ENCODE measurements around the gene SURF6. TPM values are rescaled to one million over a fixed set of nuclear protein-coding genes. Genes with fewer than 3 reads are reported as not detected.
A peak's percentile ranks its signal among the peaks of the same experiment; 100 is the strongest.

Gene SURF6
- total RNA-seq, 4 donors from 2014 or later: 21.6 to 36.3 (median 31.5) TPM

- 72 to 74% methylated on average over 13 of the region's 13 CpGs for WGBS, 2 donors
- H3K36me3 ChIP-seq: peaks cover 0 to 82% (median 0%) of the 10 kb centered on the region in 3 donors
Measured at GRCh38 chr9:133361507-133362092, 25.6 kb upstream of the SURF6 start.

GRCh38 chr9:133360400-133361393 is 24.7 kb upstream of the SURF6 start:
- DNase-seq (ENCODE audit: low spot score in 2 of 2): no peak
- H3K4me3 ChIP-seq: no peak overlapping the region
- TF ChIP-seq, protein P1, sequence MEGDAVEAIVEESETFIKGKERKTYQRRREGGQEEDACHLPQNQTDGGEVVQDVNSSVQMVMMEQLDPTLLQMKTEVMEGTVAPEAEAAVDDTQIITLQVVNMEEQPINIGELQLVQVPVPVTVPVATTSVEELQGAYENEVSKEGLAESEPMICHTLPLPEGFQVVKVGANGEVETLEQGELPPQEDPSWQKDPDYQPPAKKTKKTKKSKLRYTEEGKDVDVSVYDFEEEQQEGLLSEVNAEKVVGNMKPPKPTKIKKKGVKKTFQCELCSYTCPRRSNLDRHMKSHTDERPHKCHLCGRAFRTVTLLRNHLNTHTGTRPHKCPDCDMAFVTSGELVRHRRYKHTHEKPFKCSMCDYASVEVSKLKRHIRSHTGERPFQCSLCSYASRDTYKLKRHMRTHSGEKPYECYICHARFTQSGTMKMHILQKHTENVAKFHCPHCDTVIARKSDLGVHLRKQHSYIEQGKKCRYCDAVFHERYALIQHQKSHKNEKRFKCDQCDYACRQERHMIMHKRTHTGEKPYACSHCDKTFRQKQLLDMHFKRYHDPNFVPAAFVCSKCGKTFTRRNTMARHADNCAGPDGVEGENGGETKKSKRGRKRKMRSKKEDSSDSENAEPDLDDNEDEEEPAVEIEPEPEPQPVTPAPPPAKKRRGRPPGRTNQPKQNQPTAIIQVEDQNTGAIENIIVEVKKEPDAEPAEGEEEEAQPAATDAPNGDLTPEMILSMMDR (IDR thresholded peaks at IDR 0.05): no peak
- no peak for TF ChIP-seq EP300 (IDR thresholded peaks at IDR 0.05)
- TF ChIP-seq POLR2A (IDR thresholded peaks at IDR 0.05): no peak
- no peaks in the 10 kb centered on the region for H3K9me3 ChIP-seq
- WGBS, 2 donors: 76 to 83% methylated on average over 21 of the region's 21 CpGs
- H3K27ac ChIP-seq: no peak overlapping the region
- H3K27me3 ChIP-seq: no peaks in the 10 kb centered on the region
- peaks cover 0 to 73% (median 0%) of the 10 kb centered on the region in 3 donors for H3K36me3 ChIP-seq
- H3K4me1 ChIP-seq: peaks cover 0 to 38% (median 11%) of the 10 kb centered on the region in 4 donors

More at GRCh38 chr9:133361507-133362092, 25.6 kb upstream of the SURF6 start:
- Histone ChIP-seq H3K4me1 (peaks cover 0 to 35% (median 10%) of the 10 kb centered on the region in 4 donors), H3K27ac (no peak overlapping the region), H3K27me3 (no peaks in the 10 kb centered on the region), H3K4me3 (no peak overlapping the region), H3K9me3 (no peaks in the 10 kb centered on the region)
- TF ChIP-seq EP300 (IDR thresholded peaks at IDR 0.05) (no peak), POLR2A (IDR thresholded peaks at IDR 0.05) (no peak)
- no peak for DNase-seq (ENCODE audit: low spot score in 2 of 2)

DNA sequence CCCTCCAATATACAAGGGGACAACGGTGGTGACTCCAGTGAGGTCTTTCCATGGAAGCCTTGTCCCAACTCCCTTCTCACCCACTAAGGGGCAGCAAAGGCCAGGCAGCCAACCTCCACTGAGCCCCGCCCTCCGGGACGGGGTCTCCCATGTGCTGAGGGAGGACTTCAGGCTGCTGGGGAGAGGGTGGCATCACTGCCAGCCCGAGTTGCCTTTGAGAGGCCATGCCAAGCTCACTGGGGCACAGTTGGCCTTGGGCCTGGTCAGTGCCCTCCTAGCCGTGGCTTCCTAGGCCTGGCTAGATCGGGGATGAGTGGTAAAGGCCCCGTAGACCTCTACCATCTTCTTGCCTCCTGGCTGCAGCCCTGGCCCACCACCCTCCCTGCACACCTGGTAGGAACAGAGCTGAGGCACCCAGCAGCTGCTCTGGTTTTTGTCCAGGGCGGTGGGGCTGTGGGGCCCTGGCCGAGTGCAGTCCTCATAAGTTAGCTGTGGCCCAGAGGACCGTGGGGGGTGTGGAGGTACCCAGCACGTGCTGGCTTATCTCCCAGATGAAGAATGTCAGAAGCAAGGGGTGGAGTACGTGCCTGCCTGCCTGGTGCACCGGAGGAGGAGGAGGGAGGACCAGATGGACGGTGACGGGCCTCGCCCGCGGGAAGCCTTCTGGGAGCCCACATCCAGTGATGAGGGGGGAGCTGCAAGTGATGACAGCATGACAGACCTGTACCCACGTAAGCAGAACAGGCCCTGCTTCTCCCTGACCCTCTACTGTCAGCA is 23.6 kb upstream of the SURF6 start:
- H3K27ac ChIP-seq: no peak overlapping the region

GRCh38 chr9:133357656-133358055 is 21.7 kb upstream of the SURF6 start:
- H3K36me3 ChIP-seq: peaks cover 0 to 64% (median 0%) of the 10 kb centered on the region in 3 donors
- DNase-seq (ENCODE audit: low spot score in 2 of 2): no peak
- no peak overlapping the region for H3K4me3 ChIP-seq
- TF ChIP-seq, protein P1 (IDR thresholded peaks at IDR 0.05): no peak
- H3K4me1 ChIP-seq: peaks cover 0 to 55% (median 22%) of the 10 kb centered on the region in 4 donors
- H3K27me3 ChIP-seq: no peaks in the 10 kb centered on the region
- H3K9me3 ChIP-seq: no peaks in the 10 kb centered on the region
- H3K27ac ChIP-seq: no peak overlapping the region
- WGBS, 2 donors: 57 to 74% methylated on average over 6 to 14 of the region's 14 CpGs

More for the DNA sequence above, 23.6 kb upstream of the SURF6 start:
- Histone ChIP-seq H3K27me3 (no peaks in the 10 kb centered on the region), H3K9me3 (no peaks in the 10 kb centered on the region), H3K4me3 (no peak overlapping the region), H3K4me1 (peaks cover 0 to 49% (median 22%) of the 10 kb centered on the region in 4 donors), H3K36me3 (peaks cover 0 to 64% (median 0%) of the 10 kb centered on the region in 3 donors)
- DNase-seq (ENCODE audit: low spot score in 2 of 2): no peak
- WGBS, 2 donors: 65 to 68% methylated on average over 14 to 20 of the region's 20 CpGs
- TF ChIP-seq EP300 (IDR thresholded peaks at IDR 0.05) (no peak), POLR2A (IDR thresholded peaks at IDR 0.05) (no peak)
- TF ChIP-seq, protein P1 (IDR thresholded peaks at IDR 0.05): peak in 1 of 5 experiments; percentile 15

- Histone ChIP-seq H3K4me1 (peaks cover 0 to 58% (median 22%) of the 10 kb centered on the region in 4 donors), H3K9me3 (no peaks in the 10 kb centered on the region), H3K4me3 (peak within 1 kb of the TSS; percentile 71 to 90 (median 86)), H3K27ac (peak within 1 kb of the TSS in 3 of 4 donors; percentile 66 to 85 (median 78)), H3K36me3 (peaks cover 0 to 64% (median 8%) of the 10 kb centered on the region in 3 donors), H3K27me3 (no peaks in the 10 kb centered on the region)
- peak in 1 of 2 donors; percentile 42 for TF ChIP-seq POLR2A (IDR thresholded peaks at IDR 0.05)
- peak in 1 of 2 donors; percentile 79 for TF ChIP-seq EP300 (IDR thresholded peaks at IDR 0.05)
- TF ChIP-seq, protein P1 (IDR thresholded peaks at IDR 0.05): no peak
- DNase-seq (ENCODE audit: low spot score in 2 of 2): peak; percentile 75 to 78
- WGBS, 2 donors: 0 to 1% methylated on average over 37 to 49 of the region's 78 CpGs
Measured at GRCh38 chr9:133356391-133357091, 20.6 kb upstream of the SURF6 start, which contains the start of the genes SURF1 and SURF2. Gene SURF1, minus strand, starts transcription at chr9:133356487. Its CDS starts 34 bp downstream, at chr9:133356453. Gene SURF2, plus strand, starts transcription at chr9:133356550. Its CDS starts 43 bp downstream, at chr9:133356593.
